Caki2 (cell line): Measurements from ENCODE around the gene UQCRH. TPM values are rescaled to one million over a fixed set of nuclear protein-coding genes. Genes with fewer than 3 reads are reported as not detected.
"Not testable (repeated sequence)": the region's sequence is repeated elsewhere in the genome, so short reads cannot be mapped to it uniquely, and the experiment has no call there.

Experiments used
- DNase-seq: peaks from one replicate; pipeline ENCODE4 v3.0.0-alpha.2; 2015; ENCODE audit warnings: low read depth
- in situ Hi-C: cut with HindIII; loops from 2 replicates; pipeline ENCODE4 v1.10.0; 2016; ENCODE audit warnings: low sequenced_read_pairs, low pct_unique_long_range_greater_than_20kb, mixed read lengths
- total RNA-seq: library from RNA; depleted of rRNA; stranded (reverse); fragments of >200 nt; shearing (Covaris generic); gene quantifications from 2 replicates; pipeline ENCODE4 v1.2.3, GENCODE V29; 2014; ENCODE audit warnings: low replicate concordance; rRNA removed

UQCRH gene
- total RNA-seq, 1 experiment from 2014 or later, result 458 TPM

DNA sequence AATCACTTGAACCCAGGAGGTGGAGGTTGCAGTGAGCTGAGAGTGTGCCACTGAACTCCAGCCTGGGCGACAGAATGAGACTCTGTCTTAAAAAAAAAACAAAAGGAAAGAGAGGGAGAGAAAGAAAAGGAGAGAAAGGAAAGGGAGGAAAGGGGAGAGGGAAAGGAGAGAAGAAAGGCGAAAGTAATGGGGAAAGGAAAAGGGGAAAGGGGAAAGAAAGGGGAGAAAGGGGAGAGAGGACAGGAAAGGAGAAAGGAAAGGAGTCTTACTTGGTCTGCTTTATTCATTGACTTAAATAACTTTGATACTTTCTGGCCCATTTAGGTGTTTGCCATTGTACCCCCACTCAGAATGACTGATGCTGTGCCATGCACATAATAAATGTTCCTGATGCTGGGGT, 48.9 kb downstream of the UQCRH start:
- no peak for DNase-seq
- in situ Hi-C loops, result no loop called here

DNA sequence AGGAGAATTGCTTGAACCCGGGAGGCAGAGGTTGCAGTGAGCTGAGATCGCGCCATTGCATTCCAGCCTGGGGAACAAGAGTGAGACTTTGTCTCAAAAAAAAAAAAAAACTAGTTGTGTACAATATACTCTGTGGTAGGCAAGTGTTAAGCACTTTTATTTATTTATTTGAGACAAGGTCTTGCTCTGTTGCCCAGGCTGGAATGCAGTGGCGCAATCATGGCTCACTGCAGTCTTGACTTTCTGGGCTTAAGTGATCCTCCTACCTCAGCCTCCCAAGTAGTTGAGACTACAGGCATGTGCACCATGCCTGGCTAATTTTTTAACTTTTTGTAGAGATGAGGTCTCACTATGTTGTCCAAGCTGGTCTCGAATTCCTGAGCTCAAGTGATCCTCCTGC, 52.4 kb downstream of the UQCRH start:
- DNase-seq, in situ Hi-C loops: not testable (repeated sequence)

DNA sequence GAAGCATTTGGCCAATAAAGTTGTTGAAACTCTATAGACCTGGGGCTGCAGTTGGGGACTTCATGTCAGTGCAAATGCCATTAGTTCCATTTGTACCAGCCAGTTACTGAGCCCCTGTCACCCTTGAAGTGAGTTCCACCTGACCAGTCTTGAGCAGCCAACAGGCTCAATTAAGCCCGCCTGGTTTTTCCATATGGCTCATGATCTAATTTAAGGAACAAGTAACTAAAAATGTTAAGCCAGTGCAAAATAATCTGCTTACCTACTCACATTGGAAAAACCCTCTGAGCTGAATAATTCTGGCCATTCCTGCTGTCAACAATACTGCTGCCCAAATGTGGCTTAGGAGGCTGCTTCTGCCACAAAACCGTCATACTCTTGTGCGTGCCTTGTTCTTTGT, 58.7 kb downstream of the UQCRH start:
- no peak for DNase-seq

DNA sequence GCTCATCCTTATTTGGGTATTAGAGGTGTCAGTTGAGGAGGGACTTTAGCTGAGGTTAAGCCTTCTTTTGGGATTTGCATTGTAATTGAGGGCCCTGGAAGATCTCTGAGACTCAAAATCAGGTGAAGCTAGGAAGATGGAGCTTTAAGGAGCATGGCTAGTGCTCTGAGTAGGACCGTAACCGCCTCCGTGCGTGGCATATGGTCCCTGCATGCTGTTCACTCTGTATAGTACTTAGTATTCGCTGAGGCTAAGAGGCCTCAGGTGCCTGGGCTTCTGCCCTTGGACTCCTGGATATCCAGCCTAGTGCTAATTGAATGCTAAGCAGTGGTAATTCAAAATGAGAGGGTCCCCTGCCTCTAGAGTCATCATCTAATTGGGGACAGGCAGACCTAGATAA, 59.6 kb downstream of the UQCRH start:
- no peak for DNase-seq
- in situ Hi-C loops, result no loop called here

More for the DNA sequence above, 58.7 kb downstream of the UQCRH start:
- in situ Hi-C loops, result no loop called here

DNA sequence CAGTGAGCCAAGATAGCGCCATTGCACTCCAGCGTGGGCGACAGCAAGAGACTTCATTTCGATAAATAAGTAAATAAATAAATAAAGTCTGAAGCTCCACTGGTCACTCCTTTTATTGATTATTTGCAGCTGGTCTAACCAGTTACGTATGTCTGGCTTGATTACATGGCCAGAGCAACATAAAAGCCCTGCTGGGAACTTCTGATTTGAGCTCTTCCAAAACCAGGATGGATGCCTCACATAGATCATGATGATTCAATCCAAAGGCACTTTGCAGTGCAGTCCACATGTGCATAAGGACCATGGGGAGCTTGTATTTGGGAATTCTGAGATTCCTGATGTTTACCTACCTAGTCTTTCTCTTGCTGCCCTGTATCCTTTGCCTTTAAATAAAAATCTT, 61.1 kb downstream of the UQCRH start:
- in situ Hi-C loops, result no loop called here
- no peak for DNase-seq

DNA sequence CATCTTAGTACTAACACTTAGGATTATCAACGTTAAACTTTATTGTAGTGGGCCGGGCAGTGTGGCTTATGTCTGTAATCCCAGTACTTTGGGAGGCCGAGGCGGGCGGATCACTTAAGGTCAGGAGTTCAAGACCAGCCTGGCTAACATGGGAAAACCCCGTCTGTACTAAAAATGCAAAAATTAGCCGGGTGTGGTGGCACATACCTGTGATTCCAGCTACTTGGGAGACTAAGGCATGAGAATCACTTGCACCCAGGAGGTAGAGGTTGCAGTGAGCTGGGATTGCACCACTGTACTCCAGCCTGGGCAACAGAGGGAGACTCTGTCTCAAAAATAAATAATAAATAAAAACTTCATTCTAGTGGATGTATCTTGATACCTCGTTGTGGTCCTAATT, 62.3 kb downstream of the UQCRH start:
- in situ Hi-C loops, DNase-seq: not testable (repeated sequence)

Other genes with a start within 250 kb of the UQCRH start
- gene PIK3R3, start 171.1 kb upstream of the UQCRH start, total RNA-seq, result 0.30 and 0.52 TPM in 2 replicates
- gene TSPAN1, start 128.6 kb upstream of the UQCRH start, total RNA-seq, result 2.3 and 9.5 TPM in 2 replicates
- not detected in 2 replicates for gene P3R3URF, start 127.2 kb upstream of the UQCRH start, total RNA-seq
- gene POMGNT1, start 105.3 kb upstream of the UQCRH start, total RNA-seq, result 125 and 130 TPM in 2 replicates
- gene LURAP1, start 100.4 kb upstream of the UQCRH start, total RNA-seq, result not detected in 2 replicates
- 9.7 and 23.5 TPM in 2 replicates for gene RAD54L, start 55.9 kb upstream of the UQCRH start, total RNA-seq
- gene LRRC41, start 82 bp upstream of the UQCRH start, total RNA-seq, result 81.7 and 88.1 TPM in 2 replicates
- 19.4 and 31.3 TPM in 2 replicates for gene NSUN4, start 37.1 kb downstream of the UQCRH start, total RNA-seq
- 10.9 and 22.5 TPM in 2 replicates for gene FAAH, start 90.6 kb downstream of the UQCRH start, total RNA-seq
- not detected in 2 replicates for gene DMBX1, start 186.1 kb downstream of the UQCRH start, total RNA-seq
- not detected in 2 replicates for gene KNCN, start 247.9 kb downstream of the UQCRH start, total RNA-seq